K562 (cell line): ENCODE data around the gene PRSS21. TPM values are rescaled to one million over a fixed set of nuclear protein-coding genes. Genes with fewer than 3 reads are reported as not detected.

Source experiments
- MEIS2 ChIP-seq: fragments of 450-650 bp; IDR thresholded peaks from 2 replicates; pipeline ENCODE4 v1.6.1; 2014; ENCODE audit warnings: mild to moderate bottlenecking; ENCODE audit not compliant: partially characterized antibody
- NFE2L1 ChIP-seq: fragments of 450-650 bp; IDR thresholded peaks from 2 replicates; pipeline ENCODE4 v1.6.1; 2016; ENCODE audit warnings: missing genetic modification characterization, low read depth, mild to moderate bottlenecking, missing compliant biosample characterization, moderate library complexity, borderline replicate concordance
- NR2C1 ChIP-seq, 2 experiments: fragments of 450-650 bp; IDR thresholded peaks; 2 replicates each; pipeline ENCODE4 v1.6.1; 2017; ENCODE audit warnings: mild to moderate bottlenecking in 2 of 2, antibody characterized with exemption in 1 of 2, inconsistent platforms in 1 of 2, missing compliant biosample characterization in 1 of 2, missing genetic modification characterization in 1 of 2
- PURB ChIP-seq: sonication (generic); formaldehyde crosslinking; IDR thresholded peaks from 2 replicates; pipeline ENCODE4 v1.9.0; 2021; ENCODE audit warnings: low read depth, mild to moderate bottlenecking, missing genetic modification reagents
- PYGO2 ChIP-seq: fragments of 450-650 bp; IDR thresholded peaks from 2 replicates; pipeline ENCODE4 v1.6.1; 2016; ENCODE audit warnings: mild to moderate bottlenecking, missing genetic modification characterization, moderate library complexity, missing compliant biosample characterization
- polyA plus RNA-seq, 8 experiments: library from polyadenylated mRNA; depleted of rRNA in 4 of 8; stranded (reverse) in 5 of 8; unstranded in 3 of 8; fragments of >200 nt; fragmentation: Nextera tagmentation in 2 of 8; fragmentation: Illumina TruSeq in 1 of 8; extraction: Ambion mirVana in 2 of 8; extraction: Trizol in 1 of 8; gene quantifications; 2 replicates each; pipeline versions ENCODE4 v1.2.1 to v1.2.3, GENCODE V29; 2011 to 2014; ENCODE audit warnings: inconsistent platforms in 1 of 8, missing spikeins in 1 of 8
- total RNA-seq, 7 experiments: library from RNA; depleted of rRNA in 6 of 7; stranded (reverse); fragments of >200 nt in 6 of 7; fragmentation: Illumina TruSeq in 2 of 7; extraction: Trizol in 2 of 7; gene quantifications; 2 replicates each; pipeline versions ENCODE4 v1.2.1 to v1.2.3, GENCODE V29; 2011 to 2021; ENCODE audit warnings: low replicate concordance in 1 of 7
- TF ChIP-seq, protein P1 (sequence below): sonication (generic); formaldehyde crosslinking; IDR thresholded peaks from 2 replicates; pipeline ENCODE4 v1.8.0; 2023; ENCODE audit warnings: mild to moderate bottlenecking, missing genetic modification reagents
- TF ChIP-seq, protein P2 (sequence below): fragments of 450-650 bp; formaldehyde crosslinking; conservative IDR thresholded peaks from 2 replicates; pipeline ENCODE4 v1.4.0; 2022; ENCODE audit warnings: mild to moderate bottlenecking, missing genetic modification characterization
- TF ChIP-seq, protein P3 (sequence below): fragments of 450-650 bp; IDR thresholded peaks from 2 replicates; pipeline ENCODE4 v1.6.1; 2016; ENCODE audit warnings: mild to moderate bottlenecking, moderate library complexity
- TF ChIP-seq, protein P4 (sequence below): fragments of 450-650 bp; IDR thresholded peaks from 2 replicates; pipeline ENCODE4 v1.6.1; 2016; ENCODE audit warnings: mild to moderate bottlenecking

Gene PRSS21
- total and polyA plus RNA-seq, 9 of the 15 experiments (the other 6 are each of a cell fraction or from before 2014, with no cell fraction given), result 12.1 to 121 (median 61.3) TPM

DNA sequence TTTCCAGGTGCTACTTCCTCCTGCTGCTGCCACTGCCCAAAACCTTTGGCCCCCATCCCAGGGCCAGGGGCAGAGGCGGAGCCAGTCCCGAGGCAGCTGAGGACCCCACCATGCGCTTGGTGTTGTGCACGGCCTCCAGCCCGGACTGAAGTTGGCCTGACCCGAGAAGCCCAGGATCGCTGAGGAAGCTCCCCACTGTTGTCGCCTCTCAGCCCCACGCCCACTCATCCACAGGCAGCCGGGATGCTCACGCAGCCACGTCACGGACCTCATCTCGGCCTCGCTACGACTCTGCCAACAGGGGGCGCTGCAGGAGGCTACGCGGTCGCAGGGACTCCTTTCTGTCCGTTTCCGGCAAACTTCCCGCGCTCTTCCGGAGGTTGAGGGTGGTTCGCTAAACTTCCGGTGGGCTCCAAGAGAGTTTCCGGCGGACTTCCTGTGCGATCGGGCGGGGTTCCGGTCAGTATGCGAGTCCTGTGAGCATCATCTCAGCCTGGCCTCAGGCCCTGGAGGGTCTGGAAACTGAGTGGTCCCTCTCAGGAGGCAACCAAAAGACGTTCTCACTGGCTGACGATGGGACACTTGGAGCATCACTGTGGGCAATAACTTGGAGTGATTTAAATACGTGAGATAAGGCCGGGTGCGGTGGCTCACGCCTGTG lies 25.4 kb downstream of the PRSS21 start (continued):
- no peak for TF ChIP-seq MEIS2
- TF ChIP-seq, protein P1, sequence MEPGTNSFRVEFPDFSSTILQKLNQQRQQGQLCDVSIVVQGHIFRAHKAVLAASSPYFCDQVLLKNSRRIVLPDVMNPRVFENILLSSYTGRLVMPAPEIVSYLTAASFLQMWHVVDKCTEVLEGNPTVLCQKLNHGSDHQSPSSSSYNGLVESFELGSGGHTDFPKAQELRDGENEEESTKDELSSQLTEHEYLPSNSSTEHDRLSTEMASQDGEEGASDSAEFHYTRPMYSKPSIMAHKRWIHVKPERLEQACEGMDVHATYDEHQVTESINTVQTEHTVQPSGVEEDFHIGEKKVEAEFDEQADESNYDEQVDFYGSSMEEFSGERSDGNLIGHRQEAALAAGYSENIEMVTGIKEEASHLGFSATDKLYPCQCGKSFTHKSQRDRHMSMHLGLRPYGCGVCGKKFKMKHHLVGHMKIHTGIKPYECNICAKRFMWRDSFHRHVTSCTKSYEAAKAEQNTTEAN (CRISPR knock-in tag), result no peak
- no peak for TF ChIP-seq NFE2L1 (tag)
- TF ChIP-seq PYGO2 (tag), result no peak
- TF ChIP-seq, protein P2, sequence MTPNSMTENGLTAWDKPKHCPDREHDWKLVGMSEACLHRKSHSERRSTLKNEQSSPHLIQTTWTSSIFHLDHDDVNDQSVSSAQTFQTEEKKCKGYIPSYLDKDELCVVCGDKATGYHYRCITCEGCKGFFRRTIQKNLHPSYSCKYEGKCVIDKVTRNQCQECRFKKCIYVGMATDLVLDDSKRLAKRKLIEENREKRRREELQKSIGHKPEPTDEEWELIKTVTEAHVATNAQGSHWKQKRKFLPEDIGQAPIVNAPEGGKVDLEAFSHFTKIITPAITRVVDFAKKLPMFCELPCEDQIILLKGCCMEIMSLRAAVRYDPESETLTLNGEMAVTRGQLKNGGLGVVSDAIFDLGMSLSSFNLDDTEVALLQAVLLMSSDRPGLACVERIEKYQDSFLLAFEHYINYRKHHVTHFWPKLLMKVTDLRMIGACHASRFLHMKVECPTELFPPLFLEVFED (CRISPR knock-in tag), result no peak
- TF ChIP-seq PURB (CRISPR knock-in tag), result no peak
- TF ChIP-seq, protein P3, sequence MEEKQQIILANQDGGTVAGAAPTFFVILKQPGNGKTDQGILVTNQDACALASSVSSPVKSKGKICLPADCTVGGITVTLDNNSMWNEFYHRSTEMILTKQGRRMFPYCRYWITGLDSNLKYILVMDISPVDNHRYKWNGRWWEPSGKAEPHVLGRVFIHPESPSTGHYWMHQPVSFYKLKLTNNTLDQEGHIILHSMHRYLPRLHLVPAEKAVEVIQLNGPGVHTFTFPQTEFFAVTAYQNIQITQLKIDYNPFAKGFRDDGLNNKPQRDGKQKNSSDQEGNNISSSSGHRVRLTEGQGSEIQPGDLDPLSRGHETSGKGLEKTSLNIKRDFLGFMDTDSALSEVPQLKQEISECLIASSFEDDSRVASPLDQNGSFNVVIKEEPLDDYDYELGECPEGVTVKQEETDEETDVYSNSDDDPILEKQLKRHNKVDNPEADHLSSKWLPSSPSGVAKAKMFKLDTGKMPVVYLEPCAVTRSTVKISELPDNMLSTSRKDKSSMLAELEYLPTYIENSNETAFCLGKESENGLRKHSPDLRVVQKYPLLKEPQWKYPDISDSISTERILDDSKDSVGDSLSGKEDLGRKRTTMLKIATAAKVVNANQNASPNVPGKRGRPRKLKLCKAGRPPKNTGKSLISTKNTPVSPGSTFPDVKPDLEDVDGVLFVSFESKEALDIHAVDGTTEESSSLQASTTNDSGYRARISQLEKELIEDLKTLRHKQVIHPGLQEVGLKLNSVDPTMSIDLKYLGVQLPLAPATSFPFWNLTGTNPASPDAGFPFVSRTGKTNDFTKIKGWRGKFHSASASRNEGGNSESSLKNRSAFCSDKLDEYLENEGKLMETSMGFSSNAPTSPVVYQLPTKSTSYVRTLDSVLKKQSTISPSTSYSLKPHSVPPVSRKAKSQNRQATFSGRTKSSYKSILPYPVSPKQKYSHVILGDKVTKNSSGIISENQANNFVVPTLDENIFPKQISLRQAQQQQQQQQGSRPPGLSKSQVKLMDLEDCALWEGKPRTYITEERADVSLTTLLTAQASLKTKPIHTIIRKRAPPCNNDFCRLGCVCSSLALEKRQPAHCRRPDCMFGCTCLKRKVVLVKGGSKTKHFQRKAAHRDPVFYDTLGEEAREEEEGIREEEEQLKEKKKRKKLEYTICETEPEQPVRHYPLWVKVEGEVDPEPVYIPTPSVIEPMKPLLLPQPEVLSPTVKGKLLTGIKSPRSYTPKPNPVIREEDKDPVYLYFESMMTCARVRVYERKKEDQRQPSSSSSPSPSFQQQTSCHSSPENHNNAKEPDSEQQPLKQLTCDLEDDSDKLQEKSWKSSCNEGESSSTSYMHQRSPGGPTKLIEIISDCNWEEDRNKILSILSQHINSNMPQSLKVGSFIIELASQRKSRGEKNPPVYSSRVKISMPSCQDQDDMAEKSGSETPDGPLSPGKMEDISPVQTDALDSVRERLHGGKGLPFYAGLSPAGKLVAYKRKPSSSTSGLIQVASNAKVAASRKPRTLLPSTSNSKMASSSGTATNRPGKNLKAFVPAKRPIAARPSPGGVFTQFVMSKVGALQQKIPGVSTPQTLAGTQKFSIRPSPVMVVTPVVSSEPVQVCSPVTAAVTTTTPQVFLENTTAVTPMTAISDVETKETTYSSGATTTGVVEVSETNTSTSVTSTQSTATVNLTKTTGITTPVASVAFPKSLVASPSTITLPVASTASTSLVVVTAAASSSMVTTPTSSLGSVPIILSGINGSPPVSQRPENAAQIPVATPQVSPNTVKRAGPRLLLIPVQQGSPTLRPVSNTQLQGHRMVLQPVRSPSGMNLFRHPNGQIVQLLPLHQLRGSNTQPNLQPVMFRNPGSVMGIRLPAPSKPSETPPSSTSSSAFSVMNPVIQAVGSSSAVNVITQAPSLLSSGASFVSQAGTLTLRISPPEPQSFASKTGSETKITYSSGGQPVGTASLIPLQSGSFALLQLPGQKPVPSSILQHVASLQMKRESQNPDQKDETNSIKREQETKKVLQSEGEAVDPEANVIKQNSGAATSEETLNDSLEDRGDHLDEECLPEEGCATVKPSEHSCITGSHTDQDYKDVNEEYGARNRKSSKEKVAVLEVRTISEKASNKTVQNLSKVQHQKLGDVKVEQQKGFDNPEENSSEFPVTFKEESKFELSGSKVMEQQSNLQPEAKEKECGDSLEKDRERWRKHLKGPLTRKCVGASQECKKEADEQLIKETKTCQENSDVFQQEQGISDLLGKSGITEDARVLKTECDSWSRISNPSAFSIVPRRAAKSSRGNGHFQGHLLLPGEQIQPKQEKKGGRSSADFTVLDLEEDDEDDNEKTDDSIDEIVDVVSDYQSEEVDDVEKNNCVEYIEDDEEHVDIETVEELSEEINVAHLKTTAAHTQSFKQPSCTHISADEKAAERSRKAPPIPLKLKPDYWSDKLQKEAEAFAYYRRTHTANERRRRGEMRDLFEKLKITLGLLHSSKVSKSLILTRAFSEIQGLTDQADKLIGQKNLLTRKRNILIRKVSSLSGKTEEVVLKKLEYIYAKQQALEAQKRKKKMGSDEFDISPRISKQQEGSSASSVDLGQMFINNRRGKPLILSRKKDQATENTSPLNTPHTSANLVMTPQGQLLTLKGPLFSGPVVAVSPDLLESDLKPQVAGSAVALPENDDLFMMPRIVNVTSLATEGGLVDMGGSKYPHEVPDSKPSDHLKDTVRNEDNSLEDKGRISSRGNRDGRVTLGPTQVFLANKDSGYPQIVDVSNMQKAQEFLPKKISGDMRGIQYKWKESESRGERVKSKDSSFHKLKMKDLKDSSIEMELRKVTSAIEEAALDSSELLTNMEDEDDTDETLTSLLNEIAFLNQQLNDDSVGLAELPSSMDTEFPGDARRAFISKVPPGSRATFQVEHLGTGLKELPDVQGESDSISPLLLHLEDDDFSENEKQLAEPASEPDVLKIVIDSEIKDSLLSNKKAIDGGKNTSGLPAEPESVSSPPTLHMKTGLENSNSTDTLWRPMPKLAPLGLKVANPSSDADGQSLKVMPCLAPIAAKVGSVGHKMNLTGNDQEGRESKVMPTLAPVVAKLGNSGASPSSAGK, result peak; percentile 66
- peak; percentile 32; the same call in 1 of the 2 replicates for TF ChIP-seq NR2C1 (IDR thresholded peaks at IDR 0.05)
- TF ChIP-seq NR2C1 (tag; IDR thresholded peaks at IDR 0.05), result peak; percentile 51; the same call in 1 of the 2 replicates
- TF ChIP-seq, protein P4, sequence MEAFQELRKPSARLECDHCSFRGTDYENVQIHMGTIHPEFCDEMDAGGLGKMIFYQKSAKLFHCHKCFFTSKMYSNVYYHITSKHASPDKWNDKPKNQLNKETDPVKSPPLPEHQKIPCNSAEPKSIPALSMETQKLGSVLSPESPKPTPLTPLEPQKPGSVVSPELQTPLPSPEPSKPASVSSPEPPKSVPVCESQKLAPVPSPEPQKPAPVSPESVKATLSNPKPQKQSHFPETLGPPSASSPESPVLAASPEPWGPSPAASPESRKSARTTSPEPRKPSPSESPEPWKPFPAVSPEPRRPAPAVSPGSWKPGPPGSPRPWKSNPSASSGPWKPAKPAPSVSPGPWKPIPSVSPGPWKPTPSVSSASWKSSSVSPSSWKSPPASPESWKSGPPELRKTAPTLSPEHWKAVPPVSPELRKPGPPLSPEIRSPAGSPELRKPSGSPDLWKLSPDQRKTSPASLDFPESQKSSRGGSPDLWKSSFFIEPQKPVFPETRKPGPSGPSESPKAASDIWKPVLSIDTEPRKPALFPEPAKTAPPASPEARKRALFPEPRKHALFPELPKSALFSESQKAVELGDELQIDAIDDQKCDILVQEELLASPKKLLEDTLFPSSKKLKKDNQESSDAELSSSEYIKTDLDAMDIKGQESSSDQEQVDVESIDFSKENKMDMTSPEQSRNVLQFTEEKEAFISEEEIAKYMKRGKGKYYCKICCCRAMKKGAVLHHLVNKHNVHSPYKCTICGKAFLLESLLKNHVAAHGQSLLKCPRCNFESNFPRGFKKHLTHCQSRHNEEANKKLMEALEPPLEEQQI, result no peak
